Activated CD8-positive, alpha-beta T cell treated with anti-CD3 and anti-CD28 coated beads for 36 hours (primary cell): ENCODE measurements around the gene SLC35B1. TPM values are rescaled to one million over a fixed set of nuclear protein-coding genes. Genes with fewer than 3 reads are reported as not detected.

Source experiments
- ATAC-seq: fragments of 200-7000 bp; cut with Tn5 transposase; one replicate; pipeline ENCODE4 v1.10.0; 2021; ENCODE audit warnings: mild to moderate bottlenecking, moderate library complexity
- CTCF ChIA-PET: fragments of 350-600 bp; sonication (Branson Sonifier 250); formaldehyde crosslinking; loops from one replicate; lab custom pipeline; 2021; ENCODE audit warnings: antibody characterized with exemption; lab: Charles Lee
- POLR2A ChIA-PET: fragments of 350-600 bp; sonication (Branson Sonifier 250); formaldehyde crosslinking; loops from one replicate; lab custom pipeline; 2021; ENCODE audit warnings: antibody characterized with exemption; lab: Charles Lee
- DNase-seq: peaks from one replicate; pipeline ENCODE4 v3.0.0-alpha.2; 2020
- H3K27ac Mint-ChIP-seq: one replicate; pipeline ENCODE4 v1.8.0; 2021; ENCODE audit warnings: mild to moderate bottlenecking, mixed read lengths
- H3K27me3 Mint-ChIP-seq: one replicate; pipeline ENCODE4 v1.8.0; 2021; ENCODE audit warnings: mixed read lengths
- H3K36me3 Mint-ChIP-seq: one replicate; pipeline ENCODE4 v1.8.0; 2021; ENCODE audit warnings: low read depth, mixed read lengths
- H3K4me1 Mint-ChIP-seq: one replicate; pipeline ENCODE4 v1.8.0; 2021; ENCODE audit warnings: low read depth, mixed read lengths
- H3K4me3 Mint-ChIP-seq: one replicate; pipeline ENCODE4 v1.8.0; 2021; ENCODE audit warnings: mild to moderate bottlenecking, moderate library complexity, mixed read lengths
- H3K9me3 Mint-ChIP-seq: one replicate; pipeline ENCODE4 v1.8.0; 2021; ENCODE audit warnings: mixed read lengths
- intact Hi-C: fragments of 100-400 bp; cut with micrococcal nuclease; formaldehyde crosslinking; loops from one replicate; pipeline ENCODE4 v1.10.0; 2022
- total RNA-seq, 2 experiments: library from RNA; stranded (reverse); gene quantifications; one replicate each; pipeline ENCODE4 v1.2.3, GENCODE V29; 2021
- TF ChIP-seq, protein P1 (sequence below): fragments of 200-600 bp; IDR thresholded peaks from one replicate; pipeline ENCODE4 v1.8.0; 2022; ENCODE audit warnings: antibody characterized with exemption, mild to moderate bottlenecking

The SLC35B1 gene
- total RNA-seq, 2 experiments from 2014 or later, result 38.6 to 46.6 TPM

DNA sequence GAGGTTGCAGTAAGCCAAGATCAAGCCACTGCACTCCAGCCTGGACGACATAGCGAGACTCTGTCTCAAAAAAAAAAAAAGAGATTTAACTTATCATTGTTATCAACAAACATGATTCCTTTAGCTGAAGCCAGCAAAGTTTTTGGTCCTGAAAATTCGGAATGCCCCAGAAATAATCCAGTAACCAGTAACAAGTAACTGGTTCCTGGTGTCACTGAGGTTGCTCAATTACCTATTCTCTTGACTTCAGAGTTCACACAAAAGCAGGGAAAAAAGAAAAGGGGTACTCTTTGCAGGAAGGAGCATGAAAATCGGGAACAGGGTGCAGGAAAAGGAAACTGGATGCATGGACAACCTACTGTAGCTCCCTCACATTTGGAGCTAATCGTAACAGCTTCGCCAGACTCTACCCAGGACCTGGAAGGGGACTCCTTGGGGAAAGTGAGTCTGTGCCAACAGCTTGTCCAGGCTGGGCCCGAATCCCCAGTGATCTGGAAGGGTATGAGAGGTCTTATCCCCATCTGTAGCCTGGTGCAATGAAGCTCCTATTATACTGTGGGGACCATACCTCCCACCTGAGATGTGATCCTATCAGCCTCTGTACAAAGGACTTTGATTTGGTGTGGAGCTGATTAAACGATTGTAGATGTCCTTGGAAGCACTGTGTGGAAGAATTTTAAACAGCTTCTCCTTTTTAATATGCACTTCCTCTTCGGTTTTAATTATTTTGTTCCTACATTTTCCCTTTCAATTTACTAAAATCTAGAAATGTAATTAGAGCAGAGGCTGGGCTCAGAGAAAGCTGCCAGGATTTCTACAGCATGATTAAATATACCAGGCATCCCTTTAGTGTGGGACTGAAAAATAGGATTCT is 26.4 kb downstream of the SLC35B1 start:
- POLR2A ChIA-PET, result interaction anchor here (1.1 to 1.6 kb wide), 2 partner anchors 10 to 12 kb away, joined by 3 read pairs; no protein-coding TSS in a partner anchor
- ATAC-seq (no peak), DNase-seq (no peak)
- CTCF ChIA-PET, result interaction anchor here (1.0 to 2.3 kb wide), 4 partner anchors 9 to 125 kb away, joined by 3 to 16 read pairs (median 4); no protein-coding TSS in a partner anchor
- Mint-ChIP-seq H3K36me3 (peaks cover 10% of the 10 kb centered on the region), H3K4me1 (peaks cover 6% of the 10 kb centered on the region), H3K27me3 (no peaks in the 10 kb centered on the region), H3K4me3 (no peak overlapping the region), H3K9me3 (peaks cover 4% of the 10 kb centered on the region), H3K27ac (no peak overlapping the region)
- TF ChIP-seq, protein P1, sequence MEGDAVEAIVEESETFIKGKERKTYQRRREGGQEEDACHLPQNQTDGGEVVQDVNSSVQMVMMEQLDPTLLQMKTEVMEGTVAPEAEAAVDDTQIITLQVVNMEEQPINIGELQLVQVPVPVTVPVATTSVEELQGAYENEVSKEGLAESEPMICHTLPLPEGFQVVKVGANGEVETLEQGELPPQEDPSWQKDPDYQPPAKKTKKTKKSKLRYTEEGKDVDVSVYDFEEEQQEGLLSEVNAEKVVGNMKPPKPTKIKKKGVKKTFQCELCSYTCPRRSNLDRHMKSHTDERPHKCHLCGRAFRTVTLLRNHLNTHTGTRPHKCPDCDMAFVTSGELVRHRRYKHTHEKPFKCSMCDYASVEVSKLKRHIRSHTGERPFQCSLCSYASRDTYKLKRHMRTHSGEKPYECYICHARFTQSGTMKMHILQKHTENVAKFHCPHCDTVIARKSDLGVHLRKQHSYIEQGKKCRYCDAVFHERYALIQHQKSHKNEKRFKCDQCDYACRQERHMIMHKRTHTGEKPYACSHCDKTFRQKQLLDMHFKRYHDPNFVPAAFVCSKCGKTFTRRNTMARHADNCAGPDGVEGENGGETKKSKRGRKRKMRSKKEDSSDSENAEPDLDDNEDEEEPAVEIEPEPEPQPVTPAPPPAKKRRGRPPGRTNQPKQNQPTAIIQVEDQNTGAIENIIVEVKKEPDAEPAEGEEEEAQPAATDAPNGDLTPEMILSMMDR, result no peak
- intact Hi-C loops, result no loop called here

DNA sequence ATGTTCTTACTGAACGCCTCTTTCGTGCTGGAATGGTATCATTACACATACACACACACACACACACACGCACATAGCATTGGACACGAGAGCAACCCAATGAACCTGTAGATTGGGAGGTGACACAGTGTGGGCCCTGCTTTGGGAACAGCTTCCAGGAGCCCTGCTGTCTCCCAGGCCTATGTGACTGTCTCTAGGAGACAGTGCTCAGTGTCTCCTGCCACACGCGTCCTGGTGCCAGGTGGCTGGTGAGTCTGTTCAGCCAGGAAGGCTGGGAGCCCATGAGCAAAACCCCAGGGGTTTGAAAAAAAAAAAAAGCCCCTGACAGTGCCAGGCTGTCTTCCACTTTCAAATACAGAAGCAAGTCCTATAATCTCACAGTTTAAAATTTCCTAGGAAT is 27.4 kb downstream of the SLC35B1 start:
- ATAC-seq, result no peak
- peaks cover 13% of the 10 kb centered on the region for H3K36me3 Mint-ChIP-seq
- POLR2A ChIA-PET, result interaction anchor here (1.6 kb wide), 1 partner anchor 13 kb away, joined by 3 read pairs; no protein-coding TSS in a partner anchor
- peaks cover 4% of the 10 kb centered on the region for H3K9me3 Mint-ChIP-seq
- no peak overlapping the region for H3K4me3 Mint-ChIP-seq
- TF ChIP-seq, protein P1, result no peak
- CTCF ChIA-PET, result interaction anchor here (2.4 kb wide), 2 partner anchors 8 to 16 kb away, joined by 8 read pairs; no protein-coding TSS in a partner anchor
- peaks cover 15% of the 10 kb centered on the region for H3K4me1 Mint-ChIP-seq
- H3K27me3 Mint-ChIP-seq, result no peaks in the 10 kb centered on the region
- intact Hi-C loops, result no loop called here
- DNase-seq, result no peak
- no peak overlapping the region for H3K27ac Mint-ChIP-seq

DNA sequence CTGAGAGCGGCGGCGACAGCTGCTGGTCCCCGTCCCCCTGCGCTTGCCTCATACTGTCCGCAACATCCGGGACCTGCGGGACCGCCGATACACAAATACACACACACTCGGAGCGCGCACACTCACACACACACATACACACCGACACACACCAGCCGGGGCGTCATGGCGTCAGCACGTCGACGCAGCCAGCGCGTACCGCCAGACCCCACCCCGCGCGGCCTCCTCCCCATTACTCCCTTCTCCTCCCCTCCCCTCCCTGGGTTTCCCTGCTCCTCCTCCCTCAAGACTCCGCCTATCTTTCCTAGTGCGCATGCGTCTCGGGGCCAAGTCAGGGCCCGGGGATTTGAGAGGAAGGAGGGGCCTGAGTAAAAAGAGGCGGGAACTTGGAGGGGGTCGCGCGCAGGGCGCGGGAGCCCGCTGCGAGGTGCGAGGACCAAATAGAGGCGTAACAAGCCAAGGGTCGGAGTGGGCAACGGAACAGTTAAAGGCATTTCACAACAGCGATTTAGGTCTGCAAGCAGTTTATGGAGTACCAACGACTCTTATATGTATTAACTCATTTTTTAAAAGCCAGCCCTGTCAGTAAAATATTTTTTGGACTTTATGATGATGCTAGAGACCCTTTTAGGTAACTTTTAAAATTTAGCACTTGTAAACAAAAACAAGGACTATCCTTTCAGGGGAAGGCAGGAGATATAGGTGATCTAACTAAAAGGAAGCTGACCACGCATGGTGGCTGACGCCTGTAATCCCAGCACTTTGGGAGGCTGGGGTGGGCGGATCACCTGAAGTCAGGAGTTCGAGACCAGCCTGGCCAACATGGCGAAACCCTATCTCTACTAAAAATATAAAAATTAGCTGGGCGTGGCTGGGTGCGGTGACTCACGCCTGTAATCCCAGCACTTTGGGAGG is 29.6 kb downstream of the SLC35B1 start, which contains the start of gene SPOP:
Gene SPOP (minus strand): TSS at position 165 of the 915 bp plus-strand sequence. CDS start 55,287 bp downstream, outside the sequence.
- peak; percentile 97 for ATAC-seq
- peaks cover 25% of the 10 kb centered on the region for H3K36me3 Mint-ChIP-seq
- H3K27me3 Mint-ChIP-seq, result no peaks in the 10 kb centered on the region
- H3K27ac Mint-ChIP-seq, result peak within 1 kb of the TSS; percentile 98
- TF ChIP-seq, protein P1, result no peak
- ChIA-PET POLR2A (interaction anchor here (0.7 to 2.0 kb wide), 9 partner anchors 8 to 110 kb away, joined by 3 to 8 read pairs (median 5); no protein-coding TSS in a partner anchor), CTCF (interaction anchor here (0.7 to 2.4 kb wide), 4 partner anchors 9 to 108 kb away, joined by 3 to 8 read pairs (median 6); no protein-coding TSS in a partner anchor)
- H3K4me1 Mint-ChIP-seq, result peaks cover 31% of the 10 kb centered on the region
- intact Hi-C loops, result no loop called here
- peak; percentile 99 for DNase-seq
- H3K4me3 Mint-ChIP-seq, result peak within 1 kb of the TSS; percentile 94
- peaks cover 4% of the 10 kb centered on the region for H3K9me3 Mint-ChIP-seq

DNA sequence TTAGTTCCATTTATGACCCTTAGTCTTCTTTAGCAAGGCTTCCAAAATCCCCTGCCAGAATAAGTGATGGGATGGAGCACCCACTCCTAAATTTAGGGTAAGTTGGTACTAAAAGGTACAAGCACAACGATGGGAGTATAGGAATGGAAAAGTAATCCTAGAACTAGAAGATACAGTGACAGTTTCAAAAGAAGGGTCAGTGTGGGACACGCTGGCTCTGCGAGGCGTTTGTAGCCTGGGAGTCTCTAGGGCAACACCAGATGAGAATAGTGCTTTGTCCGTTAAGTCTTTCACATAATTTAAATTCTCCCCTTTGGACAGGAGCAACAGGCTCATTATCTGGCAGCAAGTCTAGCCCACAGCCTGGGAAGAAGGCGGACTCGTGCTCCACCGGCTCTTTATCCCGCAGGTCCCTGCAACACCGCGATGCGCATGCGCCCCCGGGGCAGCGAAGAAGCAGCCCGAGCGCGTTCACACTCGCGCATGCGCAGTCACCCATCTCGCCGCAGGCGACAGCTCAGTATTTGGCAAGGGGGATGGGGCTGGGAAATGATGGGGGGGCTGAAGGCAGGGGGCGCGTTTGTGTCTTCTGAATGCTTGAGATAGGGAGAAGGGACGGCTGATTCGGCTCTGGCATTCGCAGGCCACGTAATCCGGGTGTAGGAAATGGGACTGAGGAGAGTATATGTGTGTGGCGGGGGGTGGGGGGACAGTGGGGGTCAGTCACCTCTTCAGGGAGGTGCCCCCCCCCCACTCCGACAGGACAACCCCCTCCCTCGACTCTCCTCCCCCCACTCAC is 30.4 kb downstream of the SLC35B1 start:
- intact Hi-C loops, result no loop called here
- DNase-seq (peak; percentile 96), ATAC-seq (peak; percentile 58)
- H3K4me3 Mint-ChIP-seq, result peak overlapping the region; percentile 94
- H3K9me3 Mint-ChIP-seq, result peaks cover 4% of the 10 kb centered on the region
- H3K27me3 Mint-ChIP-seq, result no peaks in the 10 kb centered on the region
- ChIA-PET CTCF (interaction anchor here (0.7 to 1.4 kb wide), 4 partner anchors 17 to 110 kb away, joined by 3 to 5 read pairs (median 3); partner anchors contain the start of gene NXPH3), POLR2A (interaction anchor here (0.5 to 1.0 kb wide), 9 partner anchors 8 to 291 kb away, joined by 3 to 6 read pairs (median 3); no protein-coding TSS in a partner anchor)
- H3K4me1 Mint-ChIP-seq, result peaks cover 36% of the 10 kb centered on the region
- TF ChIP-seq, protein P1, result no peak
- peak overlapping the region; percentile 98 for H3K27ac Mint-ChIP-seq
- peaks cover 31% of the 10 kb centered on the region for H3K36me3 Mint-ChIP-seq
